Right cardiac atrium (tissue), 5 donors: ENCODE measurements around the gene TMEM214. TPM values are rescaled to one million over a fixed set of nuclear protein-coding genes. Genes with fewer than 3 reads are reported as not detected.

ENCODE experiments used
- ATAC-seq, 2 donors: fragments of 200-7000 bp; cut with Tn5 transposase; one replicate each; pipeline versions ENCODE4 v1.8.0 to v1.9.1; 2020; ENCODE audit warnings: moderate library complexity in 2 of 2, mild to moderate bottlenecking in 1 of 2
- DNase-seq, 3 donors: peaks; one replicate each; pipeline ENCODE4 v3.0.0-alpha.2; 2020
- H3K27ac ChIP-seq: one replicate; pipeline ENCODE4 v1.5.1; 2013; ENCODE audit warnings: mild to moderate bottlenecking, low read length, control low read depth, moderate library complexity
- H3K27me3 ChIP-seq: one replicate; pipeline ENCODE4 v1.6.1; 2013; ENCODE audit not compliant: control insufficient read depth, insufficient read depth
- H3K4me1 ChIP-seq: one replicate; pipeline ENCODE4 v1.6.1; 2013; ENCODE audit warnings: low read length; ENCODE audit not compliant: control insufficient read depth, insufficient read depth
- H3K4me3 ChIP-seq: one replicate; pipeline ENCODE4 v1.5.1; 2013; ENCODE audit warnings: low read length, control low read depth
- H3K9me3 ChIP-seq: one replicate; pipeline ENCODE4 v1.6.1; 2013; ENCODE audit warnings: low read length; ENCODE audit not compliant: control insufficient read depth
- WGBS: extraction: QIAGEN DNeasy Blood & Tissue Kit; methylation state at CpG from one replicate; pipeline ENCODE4 v1.1.7; 2013; 5-methylcytosine and 5-hydroxymethylcytosine counted together
- intact Hi-C, 4 donors: fragments of 100-400 bp; cut with DNase I; formaldehyde crosslinking; loops; one replicate each; pipeline versions ENCODE4 v1.11.0 to v1.14.0; 2022 to 2023
- polyA plus RNA-seq: library from polyadenylated mRNA; stranded (reverse); fragments of 200-250 nt; gene quantifications from one replicate; pipeline ENCODE4 v1.2.3, GENCODE V29; 2013
- total RNA-seq, 4 donors: library from RNA; stranded (reverse); fragmentation: NEBNext Ultra II Directional; extraction: Animal tissue kit (Norgen Biotek cat#: 25700); gene quantifications; one replicate each; pipeline ENCODE4 v1.2.1, GENCODE V29; 2021
- donor health status: healthy with polysubstance abuse.
- donor health status: DM: no; HTN: yes; CAD: no.
- donor health status: DM: no; HTN: no; CAD: no.
- donor health status: DM: no; HTN: yes; CAD: no; lungs with severe emphysema.
- donor health status: DM: yes; HTN: yes; CAD: no.

The TMEM214 gene
- total and polyA plus RNA-seq, 5 donors: 29.4 to 56.7 (median 46.0) TPM

DNA sequence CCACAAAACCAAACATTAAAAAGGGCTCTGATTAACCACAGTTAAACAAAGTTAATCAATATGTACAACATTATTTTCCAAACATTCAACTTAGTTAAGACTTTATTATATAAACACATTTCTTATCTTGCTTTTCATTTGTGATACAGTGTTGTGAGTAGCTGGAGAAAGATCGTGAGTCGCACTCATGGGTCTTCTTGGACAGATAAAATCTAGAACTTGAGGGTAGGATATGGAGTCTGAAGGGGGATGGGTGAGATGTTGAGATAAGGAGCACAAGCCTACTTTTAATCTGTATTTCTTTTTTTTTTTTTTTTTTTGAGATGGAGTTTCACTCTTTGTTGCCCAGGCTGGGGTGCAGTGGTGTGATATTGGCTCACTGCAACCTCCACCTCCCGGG, 22.6 kb upstream of the TMEM214 start:
- Histone ChIP-seq H3K27me3 (no peaks in the 10 kb centered on the region), H3K4me1 (peaks cover 12% of the 10 kb centered on the region), H3K9me3 (no peaks in the 10 kb centered on the region), H3K27ac (no peak overlapping the region), H3K4me3 (no peak overlapping the region)
- ATAC-seq (no peak), DNase-seq (no peak)
- WGBS: 87% methylated on average over 3 of the region's 3 CpGs
- intact Hi-C loops: no loop called here

DNA sequence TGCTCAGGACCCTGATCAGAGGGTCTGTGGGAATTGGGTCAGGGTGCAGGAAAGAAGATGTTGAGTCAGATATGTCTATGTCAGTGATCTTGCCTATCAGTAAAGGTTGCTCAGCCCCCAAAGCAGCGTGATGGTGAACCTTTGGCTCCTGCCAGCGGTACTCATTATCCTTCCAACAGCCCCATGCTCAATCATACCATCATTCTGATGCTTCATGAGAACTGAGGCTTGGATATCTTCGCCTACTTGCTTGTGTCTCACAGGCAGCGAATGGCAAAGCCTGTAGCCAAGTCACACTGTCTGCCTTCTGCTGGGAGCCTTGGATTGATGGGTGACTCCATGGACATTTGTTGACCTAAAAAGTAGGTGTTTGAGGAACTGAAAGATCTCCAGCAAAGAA, 19.0 kb upstream of the TMEM214 start:
- no peak overlapping the region for H3K4me3 ChIP-seq
- 98% methylated on average over 4 of the region's 4 CpGs for WGBS
- DNase-seq: no peak
- no peaks in the 10 kb centered on the region for H3K27me3 ChIP-seq
- ATAC-seq: no peak
- no peak overlapping the region for H3K27ac ChIP-seq
- peaks cover 14% of the 10 kb centered on the region for H3K4me1 ChIP-seq
- intact Hi-C loops: no loop called here
- no peaks in the 10 kb centered on the region for H3K9me3 ChIP-seq

DNA sequence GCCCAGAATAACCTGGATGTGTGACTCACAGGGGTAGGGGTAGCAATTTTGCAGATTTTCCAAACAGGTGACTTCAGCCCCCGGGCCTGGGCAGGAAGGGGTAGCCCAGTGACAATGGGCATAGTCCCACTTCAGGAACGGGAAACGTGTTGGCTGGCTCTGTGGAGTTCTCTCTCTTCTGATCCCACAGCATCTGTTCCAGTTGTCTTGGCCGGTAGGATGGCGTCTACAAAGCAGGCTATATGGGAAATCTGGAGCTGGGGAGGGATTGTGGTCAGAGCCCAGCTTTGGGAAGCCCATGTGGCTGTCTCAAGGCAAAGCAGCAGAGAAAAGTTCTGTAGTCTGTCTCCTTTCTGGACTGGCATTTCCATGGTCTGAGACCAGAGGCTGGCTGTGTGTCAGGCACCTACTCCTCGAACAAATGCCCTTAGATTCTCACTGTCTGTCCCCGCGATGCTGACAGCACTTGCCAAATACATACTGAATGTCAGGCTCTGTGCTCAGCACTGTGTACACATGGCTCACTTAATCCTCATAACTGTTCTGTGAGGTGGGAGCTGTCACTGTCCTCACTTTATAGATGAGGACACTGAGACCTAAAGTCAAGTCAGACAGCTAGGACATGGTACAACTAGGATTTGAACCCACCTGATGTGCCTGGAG, 17.9 kb upstream of the TMEM214 start:
- H3K4me1 ChIP-seq: peaks cover 13% of the 10 kb centered on the region
- H3K27me3 ChIP-seq: no peaks in the 10 kb centered on the region
- H3K4me3 ChIP-seq: no peak overlapping the region
- DNase-seq (no peak), ATAC-seq (no peak)
- intact Hi-C loops: loop anchor here in 2 of 4 donors (5.0 kb wide), 2 partner anchors 48 to 53 kb away; no protein-coding TSS in a partner anchor
- no peaks in the 10 kb centered on the region for H3K9me3 ChIP-seq
- 81% methylated on average over 8 of the region's 8 CpGs for WGBS
- no peak overlapping the region for H3K27ac ChIP-seq

DNA sequence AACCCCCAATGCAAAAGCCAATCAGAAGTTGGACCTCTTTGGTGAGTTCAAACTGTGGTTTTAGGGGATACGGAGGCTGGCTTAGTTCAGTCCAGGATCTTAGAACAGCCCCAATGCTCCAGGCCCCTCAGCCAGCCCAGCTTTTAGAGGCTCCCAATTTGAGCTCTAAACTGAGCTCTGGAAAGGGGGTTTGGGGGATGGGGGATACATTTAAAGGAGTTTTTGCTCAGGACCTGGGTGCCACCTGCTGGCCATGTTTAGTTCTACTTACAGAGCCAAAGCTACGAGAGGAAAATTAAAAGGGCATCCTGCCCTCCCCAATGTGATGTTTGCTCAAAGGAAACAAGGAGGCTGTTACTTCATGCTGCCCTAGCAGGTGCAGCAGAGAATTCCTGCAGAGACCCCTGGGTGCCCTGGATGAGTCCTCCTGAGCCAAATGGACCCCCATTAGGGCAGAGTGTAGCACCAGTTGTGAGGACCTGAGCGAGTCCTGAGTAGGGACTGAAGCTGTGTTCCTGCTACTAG, 15.9 kb upstream of the TMEM214 start:
- DNase-seq: peak in 2 of 3 donors; percentile 70 to 76
- Histone ChIP-seq H3K27me3 (no peaks in the 10 kb centered on the region), H3K4me1 (peaks cover 13% of the 10 kb centered on the region), H3K27ac (no peak overlapping the region), H3K4me3 (no peak overlapping the region), H3K9me3 (no peaks in the 10 kb centered on the region)
- 63% methylated on average over 3 of the region's 3 CpGs for WGBS
- peak; percentile 8 to 57 for ATAC-seq
- intact Hi-C loops: loop anchor here in 3 of 4 donors (2.0 to 5.0 kb wide), 3 partner anchors 50 to 56 kb away; no protein-coding TSS in a partner anchor

DNA sequence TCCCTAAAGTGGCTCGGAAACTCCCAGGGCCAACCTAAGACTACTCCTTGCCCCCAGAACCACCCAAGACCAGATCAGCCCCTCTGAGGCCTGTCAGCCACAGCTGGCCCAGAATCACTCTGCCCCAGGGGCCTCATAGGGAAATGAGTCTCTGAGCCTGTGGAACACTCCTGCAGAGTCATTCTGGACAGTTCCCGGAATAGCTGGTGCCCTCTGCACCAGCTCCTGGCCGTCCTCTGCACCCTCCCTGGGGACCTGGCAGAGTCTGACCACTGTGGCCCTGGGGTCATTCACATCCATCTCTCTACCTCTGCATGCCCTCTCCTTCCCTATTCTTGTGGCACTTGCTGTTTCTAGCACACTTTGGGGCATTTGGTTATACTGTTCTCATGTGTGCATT, 14.6 kb upstream of the TMEM214 start:
- H3K9me3 ChIP-seq: no peaks in the 10 kb centered on the region
- intact Hi-C loops: loop anchor here in 3 of 4 donors (2.0 to 5.0 kb wide), 3 partner anchors 51 to 57 kb away; no protein-coding TSS in a partner anchor
- no peaks in the 10 kb centered on the region for H3K27me3 ChIP-seq
- H3K27ac ChIP-seq: no peak overlapping the region
- H3K4me3 ChIP-seq: no peak overlapping the region
- no peak for DNase-seq
- WGBS: 76% methylated on average over 3 of the region's 3 CpGs
- peak in 1 of 2 donors; percentile 30 for ATAC-seq
- H3K4me1 ChIP-seq: peaks cover 13% of the 10 kb centered on the region

DNA sequence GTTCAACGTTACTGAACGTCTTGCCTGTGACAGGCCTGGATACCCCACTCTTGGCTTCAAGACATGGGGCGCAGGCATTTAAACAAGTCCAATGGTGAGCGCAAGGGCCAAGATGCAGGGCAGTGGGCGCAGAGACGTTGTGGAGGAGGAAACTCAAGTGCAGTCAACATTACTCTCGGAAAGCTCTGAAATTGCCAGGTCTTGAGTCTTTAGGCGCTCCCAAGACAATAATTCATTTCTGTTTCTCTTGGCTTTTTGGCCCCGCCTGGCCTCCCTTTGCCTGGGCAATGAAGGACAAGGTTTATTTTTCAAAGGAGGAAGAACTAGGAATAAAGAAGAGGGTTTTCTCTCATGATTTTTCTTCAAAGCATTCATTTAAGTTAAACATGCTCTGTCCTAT, 13.3 kb upstream of the TMEM214 start:
- H3K9me3 ChIP-seq: no peaks in the 10 kb centered on the region
- peaks cover 10% of the 10 kb centered on the region for H3K4me1 ChIP-seq
- H3K4me3 ChIP-seq: no peak overlapping the region
- ATAC-seq (no peak), DNase-seq (no peak)
- WGBS: 88% methylated on average over 9 of the region's 9 CpGs
- H3K27ac ChIP-seq: no peak overlapping the region
- no peaks in the 10 kb centered on the region for H3K27me3 ChIP-seq
- intact Hi-C loops: loop anchor here in 3 of 4 donors (2.0 to 5.0 kb wide), 3 partner anchors 52 to 59 kb away; no protein-coding TSS in a partner anchor

DNA sequence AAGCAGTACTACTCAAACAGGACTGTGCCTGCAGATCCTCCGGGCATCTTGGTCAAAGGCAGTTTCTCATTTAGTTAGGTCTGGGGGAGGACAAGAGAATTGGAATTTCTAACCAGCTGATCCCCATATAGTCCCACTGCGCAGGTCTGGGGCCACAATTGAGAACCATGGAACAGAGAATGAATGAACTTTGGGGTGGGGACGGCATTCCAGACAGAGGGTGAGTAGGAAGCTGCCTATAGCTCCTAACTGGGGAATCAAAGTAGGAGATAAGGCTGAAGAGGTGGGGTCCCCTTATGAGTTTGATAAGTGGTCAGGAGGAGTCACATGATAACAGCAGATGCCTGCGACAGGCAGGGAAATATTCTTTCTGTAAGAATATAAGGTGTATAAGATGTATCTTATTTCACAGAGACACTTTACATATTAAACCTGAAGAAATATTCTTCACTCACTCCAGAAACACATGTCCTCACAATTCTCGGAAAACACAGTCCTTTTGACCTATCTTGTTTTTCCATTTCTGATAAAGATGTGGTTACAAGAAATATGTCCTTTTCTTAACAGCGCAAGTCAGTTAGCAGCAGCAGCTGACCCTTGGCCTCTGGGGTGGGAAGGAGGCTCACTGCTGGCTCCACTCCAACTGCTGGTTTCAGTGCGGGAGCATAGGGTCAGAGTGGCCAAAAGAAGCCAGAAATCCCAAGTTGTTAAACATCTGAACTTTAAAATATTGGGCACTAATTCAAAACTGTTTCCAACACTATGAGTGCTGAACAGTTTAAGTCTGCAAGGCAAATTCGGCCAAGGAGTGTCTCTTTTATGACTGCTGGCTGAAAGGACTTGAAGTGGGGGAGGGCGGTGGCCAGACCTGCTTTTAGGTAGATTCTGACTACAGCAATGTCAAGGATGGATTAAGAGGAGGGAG, 12.6 kb upstream of the TMEM214 start:
- intact Hi-C loops: loop anchor here in 3 of 4 donors (2.0 to 5.0 kb wide), 3 partner anchors 53 to 59 kb away; no protein-coding TSS in a partner anchor
- 58% methylated on average over 9 of the region's 9 CpGs for whole genome bisulfite sequencing
- Histone ChIP-seq H3K9me3 (no peaks in the 10 kb centered on the region), H3K4me3 (no peak overlapping the region), H3K4me1 (peaks cover 7% of the 10 kb centered on the region), H3K27me3 (no peaks in the 10 kb centered on the region), H3K27ac (no peak overlapping the region)
- peak; percentile 73 to 87 (median 84) for DNase-seq
- ATAC-seq: peak; percentile 52 to 56

DNA sequence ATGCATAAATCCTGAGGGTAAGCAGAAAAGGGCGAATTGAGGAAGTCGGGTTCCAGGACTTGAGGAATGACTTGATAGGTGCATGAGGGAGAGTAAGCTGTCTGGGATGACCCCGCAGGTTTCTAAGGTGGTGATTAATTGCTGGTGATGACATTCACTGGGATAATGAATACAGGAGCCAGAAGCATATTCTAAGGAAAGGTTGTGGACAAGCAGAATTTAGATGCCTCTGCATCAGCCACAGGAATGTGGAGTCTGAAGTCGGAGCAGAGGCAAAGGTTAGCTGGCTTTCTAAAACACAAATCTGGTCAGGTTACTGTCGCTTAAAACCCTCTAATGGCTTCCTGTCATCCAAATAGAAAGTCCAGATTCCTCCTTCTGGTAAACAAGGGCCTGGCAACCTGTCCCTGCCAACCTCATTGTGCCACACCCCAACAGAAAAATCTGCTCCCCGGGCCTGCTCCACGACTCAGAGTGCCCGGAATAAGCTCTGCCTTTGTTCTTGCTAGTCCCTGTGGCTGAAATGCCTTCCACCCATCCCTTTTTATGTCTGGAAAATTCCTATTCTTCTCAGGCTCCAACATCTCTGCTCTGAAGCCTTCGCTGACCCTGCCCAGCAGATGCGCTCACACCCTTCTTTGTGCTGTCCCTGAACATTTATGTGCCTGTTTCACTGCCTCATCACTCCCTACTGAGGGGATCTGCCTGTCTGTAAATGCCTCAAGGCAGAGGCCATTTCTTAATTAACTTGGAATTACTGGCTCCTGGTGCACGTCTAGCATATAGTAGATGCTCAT, 11.3 kb upstream of the TMEM214 start:
- Histone ChIP-seq H3K4me3 (no peak overlapping the region), H3K27me3 (no peaks in the 10 kb centered on the region), H3K9me3 (no peaks in the 10 kb centered on the region), H3K27ac (no peak overlapping the region), H3K4me1 (peaks cover 5% of the 10 kb centered on the region)
- 77% methylated on average over 11 of the region's 11 CpGs for WGBS
- ATAC-seq: no peak
- intact Hi-C loops: no loop called here
- DNase-seq: no peak

DNA sequence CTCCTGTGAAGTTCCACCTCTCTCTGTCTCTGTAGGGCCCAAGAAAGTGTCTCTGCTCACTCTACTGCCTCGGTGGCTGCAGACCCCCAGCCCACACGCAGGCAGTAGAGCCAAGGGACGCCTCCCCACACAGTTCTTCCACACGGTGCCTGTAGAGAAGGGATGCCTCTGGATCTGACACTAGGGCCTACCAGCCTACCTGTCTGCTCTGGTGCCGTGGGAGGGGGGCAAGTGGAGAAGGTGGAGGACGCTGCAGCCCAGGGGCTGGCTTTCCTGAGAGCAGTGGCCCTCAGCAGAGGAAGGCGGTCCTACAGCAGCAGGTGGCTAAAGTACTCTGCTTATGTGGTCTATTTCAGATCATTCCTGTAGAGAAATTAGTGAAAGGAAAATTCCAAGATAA, 9.0 kb upstream of the TMEM214 start:
- Histone ChIP-seq H3K4me1 (peaks cover 5% of the 10 kb centered on the region), H3K4me3 (no peak overlapping the region), H3K27ac (no peak overlapping the region), H3K27me3 (no peaks in the 10 kb centered on the region), H3K9me3 (no peaks in the 10 kb centered on the region)
- DNase-seq (peak in 1 of 3 donors; percentile 17), ATAC-seq (no peak)
- intact Hi-C loops: no loop called here
- 91% methylated on average over 7 of the region's 7 CpGs for WGBS

DNA sequence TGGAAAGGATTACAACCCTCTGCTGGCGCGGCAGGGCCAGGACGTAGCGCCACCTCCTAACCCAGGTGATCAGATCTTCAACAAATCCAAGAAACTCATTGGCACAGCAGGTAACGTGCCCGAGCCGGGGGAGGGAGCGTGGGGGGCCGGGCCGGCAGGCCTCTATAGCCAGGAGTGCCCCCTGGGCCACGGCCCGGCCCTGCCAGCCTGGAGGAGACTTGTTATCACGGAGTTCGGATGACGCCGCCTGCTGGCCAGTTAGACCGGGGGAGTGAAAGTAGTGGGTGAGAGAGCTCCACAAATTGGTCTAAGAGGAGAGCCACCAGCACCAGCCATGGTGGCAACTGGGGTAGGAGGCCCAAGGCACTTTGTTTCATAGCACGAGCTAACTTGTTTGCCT, 8.6 kb upstream of the TMEM214 start:
- no peak overlapping the region for H3K27ac ChIP-seq
- H3K9me3 ChIP-seq: no peaks in the 10 kb centered on the region
- H3K4me3 ChIP-seq: no peak overlapping the region
- intact Hi-C loops: no loop called here
- H3K4me1 ChIP-seq: peaks cover 5% of the 10 kb centered on the region
- H3K27me3 ChIP-seq: no peaks in the 10 kb centered on the region
- ATAC-seq (no peak), DNase-seq (no peak)
- 82% methylated on average over 18 of the region's 18 CpGs for WGBS
